HG02642 (cell line): ENCODE data around the gene GPR84.
"Not testable (repeated sequence)": the region's sequence is repeated elsewhere in the genome, so short reads cannot be mapped to it uniquely, and the experiment has no call there.

Source experiments
- ATAC-seq: cut with Tn5 transposase; IDR thresholded peaks from one replicate; pipeline ENCODE4 v1.9.1; 2021; ENCODE audit warnings: mild to moderate bottlenecking; ENCODE audit not compliant: unreplicated experiment, poor library complexity

GPR84 gene

DNA sequence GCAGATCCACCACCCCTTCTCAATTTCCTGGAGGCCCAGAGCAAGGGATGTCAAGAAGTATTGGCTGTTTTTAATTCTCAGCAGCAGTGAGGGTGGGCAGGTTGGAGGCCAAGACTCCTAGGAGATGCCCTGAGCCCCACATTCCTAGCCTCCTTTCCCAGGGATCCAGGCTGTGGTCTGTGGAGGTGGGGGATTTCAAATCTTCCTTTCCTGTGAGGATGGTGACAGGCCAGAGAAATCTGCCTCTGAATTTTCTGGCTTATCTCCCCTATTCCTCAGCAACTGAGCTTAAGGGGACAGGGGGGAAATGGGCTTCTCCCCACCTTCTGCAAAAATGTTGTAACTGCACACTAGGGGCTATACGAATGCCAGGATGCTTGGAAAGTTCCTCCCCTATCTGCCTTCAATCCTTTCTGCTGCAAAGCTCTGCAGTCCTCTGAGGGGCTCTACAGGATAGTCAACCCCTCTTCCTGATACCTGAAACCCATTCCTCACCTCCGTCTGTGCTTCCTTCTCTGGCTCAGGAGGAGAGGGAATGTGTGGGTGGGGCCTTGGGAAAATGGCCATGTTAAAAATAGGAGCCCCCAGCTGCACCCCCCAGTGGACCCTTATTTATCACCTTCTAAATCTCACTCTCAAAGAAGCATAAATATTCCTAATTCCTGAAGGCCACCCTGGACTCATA is 6.6 kb downstream of the GPR84 start:
- no peak for ATAC-seq

DNA sequence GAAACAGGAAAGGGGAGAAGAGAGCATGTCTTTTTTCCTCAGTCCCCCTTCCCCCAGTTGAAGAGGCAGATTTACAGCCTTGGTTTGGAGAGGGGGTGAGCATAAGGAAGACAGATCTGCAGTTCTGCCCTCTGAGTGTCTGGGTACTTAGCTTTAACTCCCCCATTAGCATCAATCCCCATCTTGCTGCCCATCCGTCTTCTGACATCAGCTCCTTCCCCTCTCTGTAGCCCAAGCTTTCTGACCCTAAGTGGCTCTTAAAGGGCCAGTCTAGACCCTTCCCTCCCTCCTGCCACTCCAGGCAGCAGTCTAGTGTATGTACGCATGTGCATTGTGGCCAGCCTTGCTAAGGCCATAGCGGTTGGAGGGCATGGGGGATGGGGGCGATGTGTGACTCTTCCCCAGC is 7.3 kb downstream of the GPR84 start:
- ATAC-seq: no peak

DNA sequence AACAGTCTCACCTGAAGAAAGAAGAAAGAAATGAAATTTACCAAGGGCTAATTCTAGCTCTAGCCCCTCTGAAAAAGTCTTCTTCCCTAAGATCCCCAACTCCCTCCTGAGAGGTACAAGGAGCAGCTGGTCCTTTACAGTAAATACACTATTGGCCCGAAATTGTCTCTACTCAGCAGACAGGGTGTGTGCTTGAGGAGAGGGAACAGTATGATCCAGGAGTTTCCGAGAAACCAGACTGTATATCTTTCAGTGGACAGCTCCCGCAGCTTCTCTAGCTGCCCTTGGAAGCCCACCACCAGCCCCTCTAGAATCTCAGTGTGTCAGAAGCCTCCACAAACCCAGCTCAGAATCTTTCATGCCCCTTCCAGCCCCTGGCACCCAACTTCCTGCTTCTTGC is 8.1 kb downstream of the GPR84 start:
- ATAC-seq: no peak

DNA sequence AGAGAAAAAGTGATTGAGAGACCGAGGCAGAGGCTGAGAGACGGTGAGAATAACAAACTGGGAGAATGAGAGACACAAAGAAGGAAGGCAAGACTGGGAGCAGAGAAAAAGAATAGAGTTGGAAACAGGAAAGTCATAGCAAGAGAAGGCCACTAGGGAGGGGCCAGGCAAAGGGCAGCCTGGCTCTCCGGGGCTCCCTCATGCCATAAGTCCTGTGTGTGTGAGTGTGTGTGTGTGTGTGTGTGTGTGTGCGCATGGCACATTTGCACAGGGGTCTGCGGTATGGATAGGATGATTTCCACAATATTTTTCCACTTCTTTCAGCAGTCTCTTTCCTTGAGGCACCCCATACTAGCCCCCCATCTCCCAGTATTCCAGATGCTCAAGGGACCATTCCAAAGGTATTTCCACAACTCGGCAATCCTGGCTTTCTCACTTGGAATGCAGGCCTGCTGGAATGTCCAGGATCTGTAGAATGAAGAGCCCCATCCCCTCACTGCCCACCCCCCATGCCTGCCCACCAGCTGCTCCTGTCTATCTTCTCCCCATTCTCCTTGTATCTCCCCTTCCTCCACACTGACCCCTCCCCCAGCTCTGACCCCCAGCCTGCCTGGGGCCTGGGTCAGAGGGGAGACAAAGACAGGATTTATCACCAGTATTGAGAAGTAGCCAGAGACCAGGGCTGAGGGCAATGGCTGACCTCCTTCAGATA is 9.0 kb downstream of the GPR84 start:
- ATAC-seq: no peak

DNA sequence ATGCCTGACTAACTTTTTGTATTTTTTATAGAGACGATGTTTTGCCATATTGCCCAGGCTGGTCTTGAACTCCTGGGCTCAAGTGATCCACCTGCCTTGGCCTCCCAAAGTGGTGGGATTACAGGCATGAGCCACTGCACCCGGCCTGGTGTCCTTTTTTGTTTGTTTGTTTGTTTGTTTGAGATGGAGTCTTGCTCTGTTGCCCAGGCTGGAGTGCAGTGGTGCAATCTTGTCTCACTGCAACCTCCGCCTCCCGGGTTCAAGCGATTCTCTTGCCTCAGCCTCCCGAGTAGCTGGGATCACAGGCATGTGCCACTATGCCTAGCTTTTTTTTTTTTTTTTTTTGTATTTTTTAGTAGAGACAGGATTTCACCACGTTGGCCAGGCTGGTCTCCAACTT is 10.0 kb downstream of the GPR84 start:
- ATAC-seq: not testable (repeated sequence)

DNA sequence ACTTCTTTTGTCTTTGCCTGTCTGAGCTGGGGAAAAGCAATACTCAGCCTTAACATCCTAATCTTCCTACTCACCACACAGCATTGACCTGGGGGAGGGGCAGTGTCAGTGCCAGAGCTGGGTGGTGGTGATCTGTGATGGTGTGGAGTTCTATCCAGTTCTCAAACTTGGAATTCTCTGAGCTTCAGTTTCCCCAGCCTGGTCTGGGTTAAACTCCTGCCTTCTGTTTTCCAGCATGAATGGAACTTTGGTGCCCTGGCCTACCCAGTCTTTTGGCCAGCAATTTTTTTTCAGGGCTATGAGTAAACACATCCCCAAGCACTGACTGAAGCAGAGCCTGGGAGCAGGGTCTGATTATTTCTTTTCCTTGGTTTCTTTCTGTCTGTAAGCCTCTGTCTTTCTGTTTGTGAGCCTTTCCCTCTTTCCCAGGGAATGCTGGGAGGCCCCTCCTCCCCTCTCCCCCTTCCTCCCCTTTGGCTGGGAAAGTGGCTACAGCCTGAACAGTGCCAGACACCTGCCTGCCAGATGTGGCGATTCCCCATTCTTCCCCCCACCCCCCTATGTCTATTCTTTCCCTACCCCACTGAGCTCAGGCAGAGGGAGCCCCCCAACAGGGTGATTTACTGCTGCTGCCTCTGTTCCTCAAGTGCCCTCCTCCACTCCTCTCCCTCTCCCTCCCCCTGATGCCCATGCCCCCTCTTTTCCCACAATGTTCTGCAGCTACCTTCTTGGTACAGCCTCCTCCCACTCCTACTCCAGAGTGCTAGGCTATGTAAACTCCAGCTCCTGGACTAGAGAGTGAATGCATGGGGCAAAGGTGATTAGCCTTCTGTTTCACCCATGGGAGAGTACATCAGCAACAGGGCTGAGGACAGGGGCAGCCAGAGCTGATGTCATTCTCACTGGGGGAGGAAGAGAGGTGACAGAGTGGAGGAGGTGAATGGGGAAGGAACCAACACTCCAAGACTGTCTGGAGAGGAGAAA is 11.1 kb downstream of the GPR84 start:
- ATAC-seq: no peak

DNA sequence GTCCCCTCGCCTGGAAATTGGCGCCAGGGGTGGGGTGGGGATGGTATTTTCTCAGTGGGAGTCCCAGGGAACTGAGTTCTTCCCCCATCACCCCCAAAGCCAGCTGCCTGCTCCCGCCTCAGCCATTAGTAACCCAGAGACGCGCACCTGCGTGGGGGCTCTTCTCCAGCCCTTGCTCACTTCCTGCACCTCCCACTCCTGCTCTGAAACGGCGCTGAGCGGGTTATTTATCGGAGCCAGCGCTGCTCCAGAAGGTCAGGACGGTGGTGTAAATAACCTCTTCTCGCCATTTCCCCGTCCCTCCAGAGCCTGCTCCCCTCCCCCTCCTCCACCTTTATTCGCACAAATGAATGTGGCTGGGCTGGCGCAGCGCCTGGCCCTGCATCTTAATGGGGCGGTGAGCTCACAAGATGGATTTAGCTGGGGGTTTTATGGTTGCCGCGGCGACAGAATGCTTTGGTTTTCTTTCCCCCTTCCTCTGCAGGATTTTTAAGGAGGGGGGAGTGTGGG is 12.2 kb downstream of the GPR84 start:
- no peak for ATAC-seq

DNA sequence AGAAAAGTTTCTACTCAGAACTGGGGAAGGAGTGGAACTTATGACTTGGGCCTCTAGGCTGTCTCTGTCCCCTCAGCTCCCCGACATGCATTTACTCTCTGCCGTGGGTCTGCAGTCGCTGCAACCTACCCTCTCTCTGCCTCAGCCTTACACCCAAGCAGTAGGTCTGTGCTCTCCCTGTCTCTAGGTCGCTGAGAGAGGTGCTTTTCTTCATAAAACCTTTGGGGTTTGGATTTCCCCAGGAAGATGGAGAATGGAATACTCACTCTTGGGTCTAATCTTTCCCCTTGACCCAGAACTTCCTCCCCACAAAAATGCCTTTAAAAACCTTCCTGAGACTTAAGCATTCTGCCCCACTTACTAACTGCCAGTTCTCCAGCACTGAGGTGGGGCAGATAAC is 12.9 kb downstream of the GPR84 start:
- ATAC-seq: no peak

DNA sequence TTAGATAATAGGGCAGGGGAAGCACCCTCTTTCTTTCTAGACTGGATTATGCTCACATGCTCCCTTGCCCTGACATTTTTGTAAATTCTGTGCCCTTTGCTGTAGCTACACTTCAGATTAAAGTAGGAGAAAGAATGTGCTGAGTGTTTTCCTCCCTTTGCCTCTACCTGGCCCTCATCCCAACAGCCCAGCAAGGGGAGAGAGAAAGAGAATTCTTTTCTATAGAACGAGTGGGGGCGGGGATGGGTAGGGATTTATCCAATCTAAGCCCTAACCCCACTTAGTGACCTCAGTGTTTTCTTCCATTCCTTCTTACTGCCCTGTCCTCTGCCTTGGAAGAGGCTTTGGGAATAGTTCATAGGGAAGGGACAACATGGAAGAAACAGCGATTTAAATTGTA is 13.5 kb downstream of the GPR84 start:
- ATAC-seq: no peak

DNA sequence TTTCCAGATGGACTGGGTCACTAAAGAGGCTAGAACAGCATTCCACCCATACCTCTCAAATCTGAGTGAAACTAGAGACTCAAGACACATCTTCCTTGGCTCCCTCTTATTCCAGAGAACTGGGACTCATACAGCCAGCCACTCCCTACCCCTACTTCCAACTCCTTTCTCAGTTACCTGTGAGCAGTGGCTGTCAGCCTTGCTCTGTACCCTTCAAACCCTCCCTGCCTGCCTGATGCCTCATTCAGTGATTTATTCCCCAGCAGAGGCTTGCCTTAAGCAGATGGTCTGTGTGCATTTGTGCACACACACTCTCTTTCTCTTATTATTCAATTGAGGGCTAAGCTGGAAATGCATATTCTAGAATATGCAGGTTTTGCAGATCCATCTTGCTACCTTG is 14.6 kb downstream of the GPR84 start:
- no peak for ATAC-seq

DNA sequence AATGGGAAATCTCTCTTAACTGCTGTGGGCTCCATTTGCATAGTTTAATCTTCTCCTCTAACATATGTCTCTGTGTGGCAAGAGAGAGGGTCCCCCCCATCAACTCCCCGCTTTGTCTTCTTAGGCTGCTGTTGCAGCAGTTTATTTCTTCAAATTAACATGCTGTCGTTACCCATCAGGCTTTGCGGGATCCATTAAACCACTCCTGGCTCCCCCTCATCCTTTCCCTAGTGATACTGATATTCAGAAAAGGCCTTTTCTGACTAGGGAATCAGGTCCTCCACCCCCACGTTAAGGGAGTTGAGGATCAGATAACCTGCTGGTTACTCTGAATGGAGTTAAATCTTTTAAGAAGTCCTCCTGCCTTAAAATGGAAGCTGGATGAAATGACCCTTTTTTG is 15.2 kb downstream of the GPR84 start:
- ATAC-seq: no peak

DNA sequence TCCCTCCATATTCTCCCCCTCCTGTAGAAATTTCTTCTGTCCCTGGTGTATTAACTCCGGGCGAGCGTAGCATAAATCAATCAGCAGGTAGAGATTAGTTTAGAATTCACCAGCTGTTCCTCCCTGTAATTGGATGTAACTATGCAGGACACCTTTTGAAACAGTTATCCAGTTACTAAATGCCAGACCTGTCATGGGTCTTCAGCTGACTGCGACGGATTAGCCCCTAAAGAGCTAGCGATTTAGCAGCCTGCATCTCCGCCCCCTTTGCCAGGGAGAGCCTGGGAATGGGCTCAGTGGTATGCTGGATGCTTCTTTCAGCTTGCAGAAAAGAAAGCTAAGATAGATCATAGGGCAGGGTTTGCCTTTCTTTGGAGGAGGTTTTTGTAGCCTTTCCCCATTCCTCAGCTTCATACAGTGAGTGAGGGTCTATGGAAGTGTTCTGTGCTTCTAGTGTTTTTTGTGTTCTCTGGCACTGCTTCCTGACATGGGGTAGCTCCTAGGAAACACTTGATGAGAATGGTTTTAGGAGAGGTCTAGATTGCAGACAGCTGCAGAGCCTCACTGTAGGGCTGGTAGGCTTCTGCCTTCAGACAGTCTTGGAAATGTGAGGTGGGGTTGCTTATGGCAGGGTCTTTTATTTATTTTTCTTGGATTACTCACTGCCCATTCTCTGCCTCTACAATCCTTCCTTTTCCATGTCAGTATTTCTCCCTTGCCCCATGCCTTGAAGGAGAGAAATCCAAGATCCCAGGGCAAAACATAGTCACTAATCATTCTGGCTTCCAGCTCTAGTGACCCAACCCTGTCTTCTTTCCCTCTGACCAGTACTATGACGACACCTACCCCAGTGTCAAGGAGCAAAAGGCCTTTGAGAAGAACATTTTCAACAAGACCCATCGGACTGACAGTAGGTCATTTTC is 22.6 kb downstream of the GPR84 start:
- no peak for ATAC-seq

DNA sequence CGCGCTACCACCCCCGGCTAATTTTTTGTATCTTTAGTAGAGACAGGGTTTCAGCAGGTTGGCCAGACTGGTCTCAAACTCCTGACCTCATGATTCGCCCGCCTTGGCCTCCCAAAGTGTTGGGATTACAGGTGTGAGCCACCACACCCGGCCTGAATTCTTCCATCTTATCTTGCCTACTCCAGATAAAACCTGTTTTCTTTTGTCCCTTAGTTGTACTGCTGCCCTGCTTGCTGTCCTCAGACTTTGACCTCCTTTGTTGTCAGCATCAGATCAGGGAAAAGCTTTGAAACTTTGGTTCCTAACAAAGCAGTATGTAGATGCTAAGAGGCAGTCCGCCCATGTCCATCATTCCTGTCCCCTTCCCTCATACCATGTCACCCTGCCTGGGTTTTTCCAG is 23.4 kb downstream of the GPR84 start:
- no peak for ATAC-seq

DNA sequence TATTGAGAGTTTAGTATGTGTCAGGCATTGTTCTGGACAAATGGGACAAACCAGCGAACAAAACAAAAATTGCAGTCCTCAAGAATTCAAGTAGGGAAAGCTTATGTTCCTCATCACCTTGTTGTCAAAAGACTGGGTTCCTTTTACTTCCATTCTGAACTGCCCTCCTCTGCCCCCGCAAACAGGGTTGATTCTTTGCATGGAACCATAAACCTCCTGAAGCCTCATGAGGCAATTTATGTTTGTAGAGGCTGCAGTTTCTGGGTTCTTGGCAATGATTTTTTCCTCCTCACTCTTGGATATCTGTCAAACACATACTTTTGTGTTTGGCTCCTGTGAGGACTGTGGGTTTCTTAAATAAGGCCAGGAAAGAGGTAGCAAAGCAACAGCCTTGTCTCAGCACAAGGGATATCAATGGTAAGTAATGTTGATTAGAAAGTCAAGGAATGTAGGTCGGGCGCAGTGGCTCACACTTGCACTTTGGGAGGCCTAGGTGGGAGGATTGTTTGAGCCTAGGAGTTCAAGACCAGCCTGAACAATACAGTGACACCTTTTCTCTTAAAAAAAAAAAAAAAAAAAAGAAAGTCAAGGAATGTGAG is 25.5 kb downstream of the GPR84 start:
- no peak for ATAC-seq

DNA sequence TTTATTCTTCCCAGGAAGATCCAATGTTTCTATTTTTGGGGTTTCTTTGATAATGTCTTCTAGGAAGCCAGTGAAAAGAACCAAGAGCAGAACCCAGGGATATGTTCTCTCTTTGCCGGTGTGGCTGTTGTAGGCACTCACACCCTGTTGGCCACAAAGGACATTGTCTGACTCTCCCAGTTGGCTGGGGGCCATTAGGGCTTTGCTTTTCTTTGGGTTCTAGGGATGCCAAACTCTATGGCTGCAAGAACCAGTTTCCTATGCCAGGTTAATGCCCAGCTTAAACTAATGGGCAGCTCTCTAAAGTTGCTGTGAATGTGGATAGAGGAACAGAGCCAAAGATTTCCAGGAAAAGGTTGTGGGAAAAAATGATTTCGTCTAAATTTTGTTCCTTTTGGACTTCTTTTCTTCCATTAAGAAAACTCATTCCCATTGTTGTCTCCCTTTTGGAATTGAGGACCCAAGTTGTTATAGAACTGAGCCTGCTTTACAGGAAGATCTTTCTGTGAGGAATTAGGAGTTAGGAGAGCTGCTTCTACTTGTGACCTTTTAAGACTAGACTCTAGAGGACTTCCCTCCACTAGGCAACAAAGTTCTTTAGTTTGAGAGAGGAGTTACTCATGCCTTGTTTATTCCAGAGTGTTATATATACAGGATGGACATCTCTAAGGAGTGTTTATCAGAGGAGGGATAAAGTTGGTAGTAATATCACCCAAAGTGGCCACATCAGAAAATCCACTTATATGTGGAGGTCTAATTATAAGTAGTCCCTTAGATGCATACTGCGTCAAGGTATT is 26.2 kb downstream of the GPR84 start:
- ATAC-seq: no peak

DNA sequence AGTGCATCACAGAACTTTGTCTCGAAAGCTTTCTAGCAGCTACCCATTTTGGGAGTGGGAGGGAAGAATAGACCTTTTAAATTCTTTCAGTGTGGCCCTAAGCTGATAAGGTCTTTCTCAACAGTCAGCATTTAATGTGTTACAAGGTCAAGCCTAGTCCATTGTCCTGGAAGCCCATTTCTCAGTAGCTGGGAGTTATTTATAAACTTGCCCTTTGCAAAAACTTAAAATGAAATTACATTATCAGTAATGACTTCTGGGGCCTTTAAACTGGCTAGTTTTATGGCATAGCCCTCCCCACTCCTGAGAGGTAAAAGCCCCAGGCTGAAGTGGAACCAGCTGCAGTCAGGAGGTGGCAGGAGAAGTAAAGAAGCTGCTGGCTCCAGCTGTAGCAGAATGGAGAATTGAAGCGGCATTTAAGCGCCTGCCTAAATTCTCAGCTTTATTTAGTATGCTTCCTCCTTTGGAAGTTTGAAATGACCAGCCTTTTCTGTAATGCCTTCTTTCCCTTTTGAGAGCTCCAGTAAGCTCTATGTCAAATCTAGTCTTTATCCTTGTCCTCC is 26.9 kb downstream of the GPR84 start:
- ATAC-seq: no peak

DNA sequence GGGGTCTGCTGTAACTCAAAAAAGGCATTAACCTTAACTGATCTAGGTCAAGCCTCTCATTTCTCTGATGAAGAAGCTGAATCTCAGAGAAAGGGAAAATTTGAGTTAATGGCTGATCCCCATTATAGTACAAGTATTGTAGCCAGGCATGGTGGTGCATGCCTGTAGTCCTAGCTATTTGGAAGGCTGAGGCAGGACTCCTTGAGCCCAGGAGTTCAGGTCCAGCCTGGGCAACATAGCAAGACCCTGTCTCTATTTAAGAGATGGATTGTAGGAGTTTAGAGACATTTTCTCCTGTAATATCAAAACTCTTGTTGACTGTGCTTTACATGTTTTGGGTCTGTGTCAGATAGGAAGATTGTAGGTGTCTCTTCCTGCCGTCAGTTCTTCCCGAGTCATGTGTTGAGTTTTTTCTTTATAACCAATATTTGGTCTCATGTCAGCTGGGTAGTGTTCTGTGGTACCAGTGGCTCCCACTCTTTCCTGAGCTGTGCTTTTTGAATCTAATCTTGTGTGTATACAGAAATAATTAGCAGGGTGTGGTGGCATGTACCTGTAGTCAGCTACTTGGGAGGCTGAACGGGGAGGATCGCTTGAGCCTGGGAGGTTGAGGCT is 30.8 kb downstream of the GPR84 start:
- ATAC-seq: no peak

DNA sequence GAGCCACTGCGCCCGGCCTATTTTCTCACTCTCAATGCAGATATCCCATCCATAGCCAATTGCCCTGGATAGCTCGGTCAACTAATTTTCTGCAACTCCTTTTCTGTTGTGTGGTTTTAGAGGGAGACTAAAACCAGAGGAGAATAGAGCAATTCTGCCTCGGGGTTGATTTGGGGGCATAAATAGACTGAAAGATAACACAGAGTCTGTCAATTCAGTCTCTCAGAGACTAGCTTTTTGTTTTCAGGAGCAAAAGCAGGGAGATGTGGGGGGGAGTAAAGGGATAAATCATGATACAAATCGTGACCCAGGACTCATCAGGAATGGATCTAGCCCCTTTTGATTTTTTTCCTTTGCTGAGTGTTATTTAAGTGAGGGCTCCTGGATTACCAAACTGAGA is 32.8 kb downstream of the GPR84 start:
- no peak for ATAC-seq
